ENCODE results near the gene ANKRD28.
A peak's percentile ranks its signal among the peaks of the same experiment; 100 is the strongest.

DNA sequence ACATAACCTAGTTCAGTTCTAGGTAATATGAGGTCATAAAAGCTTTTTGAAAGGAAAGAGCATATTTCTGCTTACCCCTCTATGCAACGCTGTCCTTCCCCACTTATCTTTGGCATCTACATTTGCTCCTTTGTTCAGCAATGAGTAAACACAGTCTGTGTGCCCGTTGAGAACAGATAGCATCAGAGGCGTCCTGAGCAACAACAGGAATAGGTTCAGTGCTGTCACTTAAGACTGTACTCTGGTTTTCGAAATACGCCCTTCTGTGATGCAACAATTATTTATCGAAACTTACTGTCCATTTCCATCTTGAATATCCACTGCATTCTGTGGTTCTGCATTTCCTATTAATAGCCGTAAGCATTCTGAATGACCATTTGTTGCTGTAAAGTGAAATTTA, 111.9 kb downstream of the ANKRD28 start:
- TF ChIP-seq, protein P1, sequence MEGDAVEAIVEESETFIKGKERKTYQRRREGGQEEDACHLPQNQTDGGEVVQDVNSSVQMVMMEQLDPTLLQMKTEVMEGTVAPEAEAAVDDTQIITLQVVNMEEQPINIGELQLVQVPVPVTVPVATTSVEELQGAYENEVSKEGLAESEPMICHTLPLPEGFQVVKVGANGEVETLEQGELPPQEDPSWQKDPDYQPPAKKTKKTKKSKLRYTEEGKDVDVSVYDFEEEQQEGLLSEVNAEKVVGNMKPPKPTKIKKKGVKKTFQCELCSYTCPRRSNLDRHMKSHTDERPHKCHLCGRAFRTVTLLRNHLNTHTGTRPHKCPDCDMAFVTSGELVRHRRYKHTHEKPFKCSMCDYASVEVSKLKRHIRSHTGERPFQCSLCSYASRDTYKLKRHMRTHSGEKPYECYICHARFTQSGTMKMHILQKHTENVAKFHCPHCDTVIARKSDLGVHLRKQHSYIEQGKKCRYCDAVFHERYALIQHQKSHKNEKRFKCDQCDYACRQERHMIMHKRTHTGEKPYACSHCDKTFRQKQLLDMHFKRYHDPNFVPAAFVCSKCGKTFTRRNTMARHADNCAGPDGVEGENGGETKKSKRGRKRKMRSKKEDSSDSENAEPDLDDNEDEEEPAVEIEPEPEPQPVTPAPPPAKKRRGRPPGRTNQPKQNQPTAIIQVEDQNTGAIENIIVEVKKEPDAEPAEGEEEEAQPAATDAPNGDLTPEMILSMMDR (IDR thresholded peaks at IDR 0.05 in 4 of 5, conservative IDR thresholded peaks at IDR 0.05 in 1 of 5): no peak
- peak in 1 of 2 donors; percentile 28 for TF ChIP-seq POLR2A (IDR thresholded peaks at IDR 0.05)

Measured in gastrocnemius medialis (tissue), 4 donors.